SKM-1 (cell line): ENCODE results near the gene ADCY10.
"Not testable (repeated sequence)": the region's sequence is repeated elsewhere in the genome, so short reads cannot be mapped to it uniquely, and the experiment has no call there.

Source experiments
- DNase-seq: peaks from one replicate; lab custom pipeline; 2025; ENCODE audit not compliant: unreplicated experiment; lab: John Stamatoyannopoulos, UW

ADCY10 gene

GRCh38 chr1:167860231-167860923 lies 53.6 kb downstream of the ADCY10 start:
- DNase-seq: no peak

GRCh38 chr1:167856711-167857418 lies 57.1 kb downstream of the ADCY10 start:
- DNase-seq: no peak

GRCh38 chr1:167854184-167854583 lies 59.8 kb downstream of the ADCY10 start:
- no peak for DNase-seq

GRCh38 chr1:167849666-167850065 lies 64.3 kb downstream of the ADCY10 start:
- no peak for DNase-seq

GRCh38 chr1:167842872-167843271 lies 71.1 kb downstream of the ADCY10 start:
- no peak for DNase-seq

- no peak for DNase-seq
These were observed 72.4 kb downstream of the ADCY10 start for GRCh38 chr1:167841530-167841929.

GRCh38 chr1:167839009-167839408 lies 74.9 kb downstream of the ADCY10 start:
- DNase-seq: no peak

- no peak for DNase-seq
These were observed 76.6 kb downstream of the ADCY10 start for GRCh38 chr1:167837326-167837725.

- no peak for DNase-seq
These were observed 77.7 kb downstream of the ADCY10 start for GRCh38 chr1:167836197-167836596.

GRCh38 chr1:167833904-167834303 lies 80.0 kb downstream of the ADCY10 start:
- no peak for DNase-seq

GRCh38 chr1:167832693-167833092 lies 81.2 kb downstream of the ADCY10 start:
- no peak for DNase-seq

- DNase-seq: not testable (repeated sequence)
These were observed 83.3 kb downstream of the ADCY10 start for GRCh38 chr1:167830668-167831067.

GRCh38 chr1:167829868-167830267 lies 84.1 kb downstream of the ADCY10 start:
- no peak for DNase-seq

- no peak for DNase-seq
These were observed 87.8 kb downstream of the ADCY10 start for GRCh38 chr1:167826127-167826526.

GRCh38 chr1:167825419-167826079 lies 88.4 kb downstream of the ADCY10 start:
- no peak for DNase-seq

- DNase-seq: no peak
These were observed 89.7 kb downstream of the ADCY10 start for GRCh38 chr1:167824163-167824794.

GRCh38 chr1:167821969-167822685 lies 91.8 kb downstream of the ADCY10 start:
- DNase-seq: no peak

GRCh38 chr1:167821356-167821685 lies 92.6 kb downstream of the ADCY10 start:
- DNase-seq: no peak

GRCh38 chr1:167820684-167821355 lies 93.1 kb downstream of the ADCY10 start:
- DNase-seq: no peak

- no peak for DNase-seq
These were observed 93.9 kb downstream of the ADCY10 start for GRCh38 chr1:167819849-167820683.
